HEK293T (cell line): ENCODE results near the gene FOXP3.

Experiments
- CTCF ChIA-PET: fragments of 350-600 bp; formaldehyde crosslinking; extraction: SDS; loops from one replicate; lab custom pipeline; 2021; ENCODE audit warnings: antibody characterized with exemption, inconsistent platforms; lab: Yijun Ruan, JAX
- POLR2A ChIA-PET: fragments of 350-600 bp; formaldehyde crosslinking; extraction: SDS; loops from one replicate; lab custom pipeline; 2020; ENCODE audit warnings: antibody characterized with exemption, inconsistent platforms; lab: Yijun Ruan, JAX
- DNase-seq: peaks from one replicate; pipeline ENCODE4 v3.0.0; 2012; ENCODE audit warnings: mixed read lengths; ENCODE audit errors: extremely low spot score
- ARNT ChIP-seq: fragments of 450-650 bp; IDR thresholded peaks from 2 replicates; pipeline ENCODE4 v1.6.1; 2017; ENCODE audit warnings: mild to moderate bottlenecking
- BHLHE40 ChIP-seq: fragments of 450-650 bp; IDR thresholded peaks from 2 replicates; pipeline ENCODE4 v1.6.1; 2016; ENCODE audit warnings: mild to moderate bottlenecking, moderate library complexity, borderline replicate concordance
- CTBP1 ChIP-seq: fragments of 450-650 bp; IDR thresholded peaks from 2 replicates; pipeline ENCODE4 v1.6.1; 2016; ENCODE audit warnings: borderline replicate concordance
- ELF4 ChIP-seq: fragments of 450-650 bp; IDR thresholded peaks from 2 replicates; pipeline ENCODE4 v1.6.1; 2017; ENCODE audit warnings: antibody characterized with exemption
- FOXA1 ChIP-seq: fragments of 450-650 bp; IDR thresholded peaks from 2 replicates; pipeline ENCODE4 v1.6.1; 2016; ENCODE audit warnings: mild to moderate bottlenecking
- FOXK2 ChIP-seq: fragments of 450-650 bp; IDR thresholded peaks from 2 replicates; pipeline ENCODE4 v1.6.1; 2016; ENCODE audit warnings: mild to moderate bottlenecking
- FOXM1 ChIP-seq: fragments of 450-650 bp; IDR thresholded peaks from 2 replicates; pipeline ENCODE4 v1.6.1; 2017; ENCODE audit warnings: mild to moderate bottlenecking, borderline replicate concordance
- HDGF ChIP-seq: fragments of 450-650 bp; IDR thresholded peaks from 2 replicates; pipeline ENCODE4 v1.6.1; 2017; ENCODE audit warnings: antibody characterized with exemption, borderline replicate concordance
- L3MBTL2 ChIP-seq: fragments of 450-650 bp; conservative IDR thresholded peaks from 2 replicates; pipeline ENCODE4 v1.6.1; 2016; ENCODE audit warnings: mild to moderate bottlenecking
- LEF1 ChIP-seq: fragments of 450-650 bp; IDR thresholded peaks from 2 replicates; pipeline ENCODE4 v1.6.1; 2017; ENCODE audit warnings: mild to moderate bottlenecking, borderline replicate concordance
- NFRKB ChIP-seq: fragments of 450-650 bp; IDR thresholded peaks from 2 replicates; pipeline ENCODE4 v1.6.1; 2016; ENCODE audit warnings: mild to moderate bottlenecking, moderate library complexity
- PKNOX1 ChIP-seq: fragments of 450-650 bp; IDR thresholded peaks from 2 replicates; pipeline ENCODE4 v1.6.1; 2016
- SP1 ChIP-seq: fragments of 450-650 bp; IDR thresholded peaks from 2 replicates; pipeline ENCODE4 v1.6.1; 2017
- SUZ12 ChIP-seq: fragments of 450-650 bp; IDR thresholded peaks from 2 replicates; pipeline ENCODE4 v1.6.1; 2016; ENCODE audit warnings: mild to moderate bottlenecking
- TARDBP ChIP-seq: fragments of 450-650 bp; IDR thresholded peaks from 2 replicates; pipeline ENCODE4 v1.6.1; 2016
- ZNF384 ChIP-seq: fragments of 450-650 bp; IDR thresholded peaks from 2 replicates; pipeline ENCODE4 v1.6.1; 2016

Gene FOXP3

GRCh38 chrX:49221868-49222267 lies 42.6 kb downstream of the FOXP3 start:
- TF ChIP-seq ELF4 (no peak), ZNF384 (no peak), SUZ12 (no peak), NFRKB (no peak), FOXK2 (no peak), TARDBP (no peak), BHLHE40 (no peak), ARNT (no peak), FOXA1 (no peak), LEF1 (no peak), FOXM1 (no peak)
- CTCF ChIA-PET: no interaction called here
- no peak for DNase-seq
- POLR2A ChIA-PET: no interaction called here

- DNase-seq: no peak
- TF ChIP-seq FOXK2: no peak
- no peak for TF ChIP-seq SP1
- TF ChIP-seq ZNF384: no peak
- no peak for TF ChIP-seq SUZ12
- no peak for TF ChIP-seq FOXM1
- ChIA-PET CTCF (no interaction called here), POLR2A (no interaction called here)
Observed at GRCh38 chrX:49220100-49220499, 44.4 kb downstream of the FOXP3 start.

GRCh38 chrX:49214996-49215526 lies 49.4 kb downstream of the FOXP3 start:
- TF ChIP-seq FOXK2: no peak
- TF ChIP-seq SUZ12: no peak
- TF ChIP-seq ZNF384: no peak
- TF ChIP-seq CTBP1: no peak
- no peak for TF ChIP-seq L3MBTL2
- no peak for TF ChIP-seq SP1
- no peak for DNase-seq
- CTCF ChIA-PET: no interaction called here
- POLR2A ChIA-PET: no interaction called here

GRCh38 chrX:49214416-49214815 lies 50.1 kb downstream of the FOXP3 start:
- POLR2A ChIA-PET: no interaction called here
- DNase-seq: no peak
- TF ChIP-seq BHLHE40 (no peak), TARDBP (no peak), FOXA1 (no peak), FOXM1 (no peak), ARNT (no peak), ELF4 (no peak), SUZ12 (no peak), CTBP1 (no peak), L3MBTL2 (no peak), PKNOX1 (no peak), HDGF (no peak), LEF1 (no peak), ZNF384 (no peak), FOXK2 (no peak), NFRKB (no peak)
- CTCF ChIA-PET: no interaction called here

GRCh38 chrX:49212861-49213260 lies 51.6 kb downstream of the FOXP3 start:
- ChIA-PET CTCF (no interaction called here), POLR2A (no interaction called here)
- TF ChIP-seq ELF4 (no peak), L3MBTL2 (no peak), FOXM1 (no peak), PKNOX1 (no peak), BHLHE40 (no peak), SP1 (no peak), HDGF (no peak), ZNF384 (no peak)
- no peak for DNase-seq

GRCh38 chrX:49212209-49212608 lies 52.3 kb downstream of the FOXP3 start:
- ChIA-PET CTCF (no interaction called here), POLR2A (no interaction called here)
- TF ChIP-seq SUZ12: no peak; the same call in 1 of the 2 replicates
- TF ChIP-seq NFRKB: no peak
- no peak for TF ChIP-seq FOXA1
- no peak for TF ChIP-seq FOXM1
- no peak for DNase-seq

- TF ChIP-seq SP1: no peak
- no peak for TF ChIP-seq CTBP1
- TF ChIP-seq PKNOX1: no peak
- TF ChIP-seq SUZ12: no peak
- TF ChIP-seq LEF1: no peak
- no peak for TF ChIP-seq FOXM1
- TF ChIP-seq BHLHE40: no peak
- TF ChIP-seq L3MBTL2: no peak
- TF ChIP-seq ZNF384: no peak
- TF ChIP-seq TARDBP: no peak
- no peak for TF ChIP-seq FOXA1
- TF ChIP-seq ELF4: no peak
- TF ChIP-seq HDGF: no peak
- TF ChIP-seq ARNT: no peak
- TF ChIP-seq FOXK2: no peak
- no peak for TF ChIP-seq NFRKB
- POLR2A ChIA-PET: interaction anchor here (0.8 kb wide), 1 partner anchor 11 kb away, joined by 3 read pairs; the partner anchor contains the start of gene SYP
- DNase-seq: no peak
- CTCF ChIA-PET: no interaction called here
Observed at GRCh38 chrX:49211074-49211473, 53.4 kb downstream of the FOXP3 start.
